GM10266 (cell line): ENCODE data around the gene OPRM1.

Source experiments
- DNase-seq: peaks from one replicate; pipeline ENCODE4 v3.0.0; 2012; ENCODE audit errors: extremely low spot score
- CTCF ChIP-seq: IDR thresholded peaks from 2 replicates; pipeline ENCODE4 v1.5.1; 2012; ENCODE audit warnings: mild to moderate bottlenecking, low read depth; ENCODE audit not compliant: control insufficient read depth, insufficient read depth; ENCODE audit errors: missing control alignments

The OPRM1 gene

GRCh38 chr6:154122195-154122925 lies 83.3 kb downstream of the OPRM1 start:
- DNase-seq: no peak
- no peak for TF ChIP-seq CTCF

GRCh38 chr6:154123155-154123956 lies 84.3 kb downstream of the OPRM1 start:
- no peak for DNase-seq
- TF ChIP-seq CTCF: no peak

GRCh38 chr6:154125421-154125820 lies 86.4 kb downstream of the OPRM1 start:
- TF ChIP-seq CTCF: no peak
- no peak for DNase-seq

DNA sequence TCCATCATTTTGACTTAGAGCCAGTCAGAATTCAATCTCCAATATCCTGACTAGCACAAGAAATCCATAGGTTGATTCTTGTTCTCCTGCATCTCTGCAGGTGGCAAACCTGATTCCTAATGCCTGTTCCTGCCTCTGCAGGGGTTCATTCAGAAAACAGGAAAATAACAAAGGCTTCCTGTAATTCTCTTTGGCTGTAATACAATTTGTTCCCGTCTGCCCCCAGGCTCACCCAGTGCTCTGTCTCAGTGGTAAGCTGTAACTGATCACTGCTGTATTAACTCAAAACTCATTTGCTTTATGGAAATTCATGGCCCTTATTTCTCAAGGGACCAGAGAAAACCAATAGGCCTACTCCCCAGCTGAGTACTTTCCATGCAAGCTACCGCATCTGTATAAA lies 88.6 kb downstream of the OPRM1 start:
- no peak for TF ChIP-seq CTCF
- no peak for DNase-seq

DNA sequence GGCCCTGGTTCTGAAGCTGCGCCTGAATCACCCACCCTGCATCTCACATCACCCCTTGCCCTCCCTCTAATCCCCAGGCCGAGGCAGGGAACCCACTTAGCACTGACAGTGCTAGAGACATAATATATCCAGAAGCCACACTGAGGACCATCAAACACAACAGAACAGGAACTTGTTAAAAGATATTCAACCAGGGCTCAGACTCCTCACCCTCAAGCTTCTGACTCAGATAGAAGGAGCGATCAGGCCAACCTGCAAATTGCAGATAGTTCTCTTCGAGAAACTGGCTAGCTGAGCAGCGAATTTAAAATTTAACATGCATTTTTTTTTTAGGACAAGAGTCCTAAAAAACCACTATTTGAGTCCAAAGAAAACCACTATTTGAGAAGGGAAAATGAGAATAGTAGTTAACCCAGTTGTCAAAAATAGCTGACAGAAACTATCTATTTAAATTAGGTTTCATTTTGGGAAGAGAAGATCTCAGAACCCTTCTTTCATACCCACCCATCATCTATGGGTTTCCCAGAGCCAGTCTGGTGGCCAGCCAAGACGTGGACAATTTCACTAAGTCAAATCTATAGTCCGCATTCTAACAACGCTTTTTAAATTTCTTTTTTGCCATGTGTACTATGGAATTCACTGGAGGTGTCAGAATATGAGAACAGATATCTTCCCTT lies 95.6 kb downstream of the OPRM1 start:
- DNase-seq: no peak
- TF ChIP-seq CTCF: no peak

DNA sequence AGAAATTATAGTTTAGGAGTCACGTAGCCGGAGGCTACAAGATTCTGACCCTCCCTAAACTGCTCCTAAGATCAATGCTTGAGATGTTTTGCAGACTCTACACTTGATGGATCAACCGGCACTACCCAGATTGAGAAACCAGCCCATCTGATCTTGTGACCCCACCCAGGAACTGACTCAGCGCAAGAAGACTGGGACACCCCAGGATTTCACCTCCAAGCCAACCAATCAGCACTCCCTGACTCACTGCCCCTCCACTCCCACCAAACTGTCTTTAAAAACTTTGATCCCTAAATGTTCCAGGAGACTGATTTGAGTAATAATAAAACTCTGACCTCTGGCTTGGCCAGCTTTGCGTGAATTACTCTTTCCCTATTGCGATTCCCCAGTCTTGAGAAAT lies 99.8 kb downstream of the OPRM1 start:
- TF ChIP-seq CTCF: no peak
- no peak for DNase-seq

GRCh38 chr6:154139892-154140291 lies 100.9 kb downstream of the OPRM1 start:
- no peak for DNase-seq
- TF ChIP-seq CTCF: no peak
